ENCODE data around the gene RHOA.
"Not testable (repeated sequence)": the region's sequence is repeated elsewhere in the genome, so short reads cannot be mapped to it uniquely, and the experiment has no call there.

The RHOA gene

DNA sequence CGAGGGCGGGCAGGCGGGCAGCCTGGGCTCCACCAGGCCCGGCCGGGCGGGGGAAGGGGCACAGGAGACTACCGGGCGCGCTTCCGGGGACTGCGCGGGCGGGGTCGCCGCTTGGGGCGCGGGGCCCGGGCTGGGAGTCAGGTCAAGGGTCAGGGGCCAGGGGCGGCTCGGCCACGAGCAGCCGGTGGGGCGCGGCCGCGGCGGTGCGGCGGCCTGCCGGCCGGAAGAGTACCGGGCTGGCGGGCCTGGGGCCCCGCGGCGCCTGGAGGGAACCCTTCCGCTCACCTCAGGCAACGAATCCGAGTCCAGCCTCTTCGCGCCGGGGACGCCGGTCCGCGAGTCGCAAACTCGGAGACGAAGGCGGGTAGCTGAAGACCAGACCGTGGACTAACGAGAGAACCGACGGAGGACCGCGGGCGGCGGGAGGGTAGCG is 225 bp downstream of the RHOA start:
- peak; percentile 64 for DNase-seq (ENCODE audit: low read depth, low spot score)

DNA sequence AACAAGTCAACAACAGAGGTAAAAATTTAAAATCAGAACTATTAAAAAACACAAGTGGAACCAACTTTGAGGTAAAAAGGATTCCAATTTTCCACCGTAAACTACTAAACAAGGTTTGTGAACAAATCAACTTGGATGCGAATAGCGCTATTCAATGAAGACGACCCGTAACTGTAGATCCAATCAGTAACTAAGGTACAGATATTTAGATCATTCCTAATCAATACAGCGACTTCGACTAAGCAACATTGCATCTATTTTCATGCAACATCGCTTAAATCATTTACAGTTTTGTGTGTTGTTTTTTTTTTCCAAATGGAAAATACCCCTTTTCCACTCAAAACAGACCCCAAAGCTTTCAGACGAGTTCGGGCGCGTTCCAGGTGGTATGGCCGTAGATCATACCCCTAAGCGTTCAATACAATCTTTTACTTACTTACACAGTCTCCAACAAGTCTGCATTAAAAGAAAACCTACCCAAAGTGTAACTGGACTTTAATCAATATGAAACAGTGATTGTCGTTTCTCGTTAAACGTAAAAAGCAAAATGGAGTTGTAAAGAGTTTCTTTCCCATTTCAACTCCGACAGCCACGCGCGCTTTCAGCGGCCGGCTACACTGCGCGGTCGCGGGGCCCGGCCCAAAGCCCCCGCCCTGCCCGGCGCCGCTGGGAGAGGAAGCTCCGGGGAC is 786 bp downstream of the RHOA start:
- no peak for DNase-seq (ENCODE audit: low read depth, low spot score)

DNA sequence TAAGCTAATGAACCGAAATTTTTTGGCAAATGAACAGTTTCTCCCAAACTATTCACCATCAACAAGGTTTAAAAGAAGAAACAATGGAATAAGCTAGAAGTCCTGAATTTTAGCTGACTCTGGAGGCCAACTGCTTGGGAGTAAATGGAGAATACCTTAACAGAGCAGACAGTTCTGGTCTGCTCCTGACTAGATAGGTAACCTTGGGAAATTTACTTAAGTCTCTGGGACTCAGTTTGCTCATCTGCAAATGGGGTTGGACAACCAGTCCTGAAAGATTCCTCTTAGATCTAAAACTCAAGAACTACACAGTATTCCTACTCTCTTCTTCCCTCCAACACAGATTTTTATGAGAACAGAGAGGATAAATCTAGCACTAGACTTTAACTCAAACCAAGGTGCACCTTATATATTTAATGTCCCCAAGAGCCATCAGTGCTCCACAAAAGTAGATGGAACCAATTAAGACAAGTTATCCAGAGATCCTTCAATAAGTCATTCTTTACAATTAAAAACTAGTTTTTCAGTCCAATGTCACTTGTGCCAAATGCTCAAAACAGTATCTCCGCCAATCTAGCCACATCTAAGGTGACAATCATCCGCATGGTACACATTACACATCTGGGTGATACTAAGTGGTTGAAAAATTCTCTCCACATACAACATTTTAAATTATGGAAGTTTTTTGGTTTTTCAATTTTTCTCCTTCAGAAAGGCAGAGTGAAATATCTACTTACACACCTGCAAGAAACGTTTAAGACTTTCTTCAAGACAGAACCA is 1.5 kb downstream of the RHOA start:
- DNase-seq (ENCODE audit: low read depth, low spot score): no peak

DNA sequence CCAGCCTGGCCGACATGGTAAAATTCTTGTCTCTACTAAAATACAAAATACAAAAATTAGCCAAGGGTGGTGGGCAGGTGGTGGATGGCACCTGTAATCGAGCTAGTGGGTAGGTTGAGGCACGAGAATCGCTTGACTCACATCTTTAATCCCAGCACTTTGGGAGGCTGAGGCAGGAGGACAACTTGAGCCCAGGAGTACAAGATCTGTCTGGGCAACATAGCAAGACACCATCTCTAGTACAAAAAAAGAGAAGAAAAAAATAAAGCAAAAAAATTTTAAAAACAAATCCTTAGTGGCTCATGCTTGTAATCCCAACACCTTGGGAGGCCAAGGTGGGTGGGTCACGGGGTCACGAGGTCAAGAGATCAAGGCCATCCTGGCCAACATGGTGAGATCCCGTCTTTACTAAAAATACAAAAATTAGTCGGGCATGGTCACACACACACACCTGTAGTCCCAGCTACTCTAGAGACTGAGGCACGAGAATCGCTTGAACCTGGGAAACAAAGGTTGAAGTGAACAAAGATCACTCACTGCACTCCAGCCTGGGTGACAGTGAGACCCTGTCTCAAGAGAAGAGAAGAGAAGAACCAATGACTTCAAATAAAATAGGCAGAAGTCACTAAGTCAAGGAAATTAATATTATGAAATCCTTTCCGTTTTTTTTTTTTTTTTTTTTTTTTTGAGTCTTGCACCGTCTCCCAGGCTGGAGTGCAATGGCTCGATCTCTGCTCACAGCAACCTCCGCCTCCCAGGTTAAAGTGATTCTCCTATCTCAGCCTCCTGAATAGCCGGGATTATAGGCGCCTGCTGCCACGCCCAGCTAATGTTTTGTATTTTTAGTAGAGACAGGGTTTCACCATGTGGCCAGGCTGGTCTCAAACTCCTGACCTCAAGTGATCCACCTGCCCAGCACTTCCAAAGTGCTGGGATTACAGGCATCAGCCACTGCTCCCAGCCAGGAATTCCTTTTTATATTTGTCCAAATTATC is 4.9 kb downstream of the RHOA start:
- no peak for DNase-seq (ENCODE audit: low read depth, low spot score)

DNA sequence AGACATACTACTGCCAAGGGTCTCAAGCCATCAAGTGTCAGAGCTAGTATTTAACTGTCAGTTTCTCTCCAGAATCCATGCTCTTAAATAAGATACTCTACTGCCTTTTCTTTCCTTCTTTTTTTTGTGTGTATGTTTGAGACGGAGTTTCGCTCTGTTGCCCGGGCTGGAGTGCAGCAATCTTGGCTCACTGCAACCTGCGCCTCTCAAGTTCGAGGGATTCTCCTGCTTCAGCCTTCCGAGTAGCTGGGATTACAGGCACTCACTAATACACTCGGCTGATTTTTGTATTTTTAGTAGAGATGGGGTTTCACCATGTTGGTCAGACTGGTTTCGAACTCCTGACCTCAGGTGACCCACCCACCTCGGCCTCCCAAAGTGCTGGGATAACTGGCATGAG is 6.2 kb downstream of the RHOA start:
- DNase-seq (ENCODE audit: low read depth, low spot score): not testable (repeated sequence)

DNA sequence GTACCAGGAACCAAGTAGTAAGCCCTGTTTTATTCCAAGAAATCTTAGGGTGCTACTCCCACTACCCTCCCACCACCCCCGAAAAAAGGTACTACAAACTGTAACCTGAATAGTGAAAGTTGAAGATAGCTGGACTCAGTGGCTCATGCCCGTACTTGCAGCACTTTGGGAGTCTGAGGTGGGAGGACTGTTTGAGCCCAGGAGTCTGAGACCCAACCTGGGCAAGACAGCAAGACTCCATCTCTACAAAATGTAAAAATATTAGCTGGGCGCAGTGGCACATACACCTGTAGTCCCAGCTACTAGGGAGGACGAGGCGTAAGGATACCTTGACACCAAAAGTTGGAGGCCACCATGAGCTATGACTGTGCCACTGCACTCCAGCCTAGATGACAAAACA is 7.9 kb downstream of the RHOA start:
- DNase-seq (ENCODE audit: low read depth, low spot score): no peak

DNA sequence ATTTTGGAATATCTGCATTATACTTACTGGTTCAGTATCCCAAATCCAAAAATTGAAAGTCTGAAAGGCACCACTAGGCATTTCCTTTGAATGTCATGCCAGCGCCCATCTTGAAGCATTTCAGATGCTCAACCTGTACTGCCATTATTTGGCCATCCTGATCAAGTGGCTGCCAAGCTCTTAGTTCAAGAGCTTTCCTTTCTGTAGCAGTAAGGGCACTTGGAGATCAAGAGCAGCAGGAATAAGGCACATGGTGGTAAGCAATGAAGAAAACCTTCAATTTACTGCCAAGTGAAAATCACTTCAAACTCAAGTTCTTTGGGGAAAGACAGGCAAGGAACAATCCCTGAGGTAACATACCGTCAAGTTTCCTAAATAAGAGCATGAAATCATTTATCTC is 10.0 kb downstream of the RHOA start:
- no peak for DNase-seq (ENCODE audit: low read depth, low spot score)

DNA sequence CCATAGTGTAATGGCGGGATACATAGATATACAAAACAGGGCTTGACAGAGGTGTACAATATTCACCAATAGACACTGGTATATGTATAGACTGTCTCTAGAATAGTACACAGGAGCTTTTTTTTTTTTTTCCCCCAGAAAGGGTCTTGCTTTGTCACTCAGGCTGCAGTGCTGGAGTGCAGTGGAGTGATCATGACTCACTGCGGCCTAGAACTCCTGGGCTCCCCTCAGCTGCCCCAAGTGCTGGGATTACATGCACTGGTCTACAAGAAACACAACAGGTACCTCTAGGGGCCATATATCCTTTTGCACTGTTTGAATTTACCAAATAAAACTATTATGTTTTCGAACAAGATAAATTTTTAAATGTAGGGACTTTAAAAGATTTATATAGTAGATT is 12.3 kb downstream of the RHOA start:
- DNase-seq (ENCODE audit: low read depth, low spot score): peak; percentile 58

DNA sequence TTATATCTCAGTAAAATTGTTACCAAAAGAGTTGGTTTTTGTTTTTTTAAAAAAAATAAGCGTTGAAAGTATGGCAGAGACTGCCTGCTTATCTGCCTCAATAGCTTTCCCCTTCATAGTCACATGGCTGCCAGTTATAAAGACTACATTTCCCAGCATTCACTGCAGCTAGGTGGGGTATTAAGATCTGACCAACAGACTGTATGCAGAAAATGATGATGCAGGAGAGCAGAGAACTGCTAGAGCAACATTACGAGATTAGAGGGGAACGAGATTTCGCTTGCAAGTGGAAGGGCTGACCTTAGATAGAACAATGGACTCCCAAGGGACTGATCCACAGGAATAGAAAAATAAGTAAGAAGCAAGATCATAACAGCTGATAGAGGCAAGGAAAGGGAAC is 14.3 kb downstream of the RHOA start:
- DNase-seq (ENCODE audit: low read depth, low spot score): peak; percentile 32

DNA sequence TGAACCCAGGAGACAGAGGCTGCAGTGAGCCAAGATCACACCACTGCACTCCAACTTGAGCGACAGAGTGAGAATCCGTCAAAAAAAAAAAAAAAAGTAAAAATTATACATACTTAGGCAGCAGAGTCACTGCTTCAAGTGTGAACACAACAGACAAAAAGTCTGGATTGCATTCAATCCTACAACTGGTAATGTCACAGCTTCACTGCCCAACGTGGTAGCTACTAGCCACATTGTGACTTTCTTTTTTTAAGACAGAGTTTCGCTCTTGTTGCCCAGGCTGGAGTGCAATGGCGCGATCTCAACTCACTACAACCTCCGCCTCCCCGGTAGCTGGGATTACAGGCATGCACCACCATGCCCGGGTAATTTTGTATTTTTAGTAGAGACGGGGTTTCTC is 20.5 kb downstream of the RHOA start:
- DNase-seq (ENCODE audit: low read depth, low spot score): not testable (repeated sequence)

DNA sequence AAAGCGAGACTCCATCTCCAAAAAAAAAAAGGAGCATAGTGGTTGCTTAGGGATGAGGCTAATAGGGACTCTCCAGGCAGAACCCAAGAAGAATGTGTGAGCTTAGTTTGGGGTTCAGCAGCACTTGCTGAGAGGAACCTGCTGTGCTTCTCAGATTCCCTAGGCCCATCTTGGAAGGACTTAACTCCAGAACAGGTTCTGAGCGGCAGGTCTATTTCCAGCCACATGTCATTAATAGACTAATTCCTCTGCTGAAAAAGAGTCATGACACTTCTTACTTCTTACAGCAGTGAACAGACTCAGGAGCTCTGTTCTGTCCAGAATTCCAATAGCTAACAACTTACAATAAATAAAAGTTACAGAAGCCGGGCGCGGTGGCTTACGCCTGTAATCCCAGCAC is 22.5 kb downstream of the RHOA start:
- DNase-seq (ENCODE audit: low read depth, low spot score): no peak

DNA sequence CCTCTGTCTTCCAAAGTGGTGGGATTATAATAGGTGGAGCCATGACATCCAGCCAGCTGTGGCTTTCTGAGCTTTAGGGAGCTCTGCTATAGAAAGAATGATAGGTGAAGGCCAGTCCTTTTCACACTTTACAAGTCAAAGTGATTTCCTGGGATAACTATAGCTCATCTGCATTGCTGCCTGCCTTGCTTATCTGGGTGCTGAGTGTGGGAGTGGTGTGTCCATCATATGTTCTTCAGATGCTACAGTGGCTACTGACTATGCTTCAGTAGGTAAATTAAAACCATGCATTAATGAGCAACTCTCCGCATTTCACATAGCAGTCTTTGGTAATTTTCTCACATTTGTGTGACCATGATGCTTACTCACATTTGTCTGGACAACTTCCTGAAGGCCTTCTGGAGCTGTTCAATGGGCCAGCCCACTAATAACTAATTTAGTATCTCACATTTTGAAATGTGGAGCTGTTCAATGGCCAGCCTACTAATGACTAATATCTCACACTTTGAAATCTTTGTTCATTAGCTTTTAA is 23.4 kb downstream of the RHOA start:
- no peak for DNase-seq (ENCODE audit: low read depth, low spot score)

DNA sequence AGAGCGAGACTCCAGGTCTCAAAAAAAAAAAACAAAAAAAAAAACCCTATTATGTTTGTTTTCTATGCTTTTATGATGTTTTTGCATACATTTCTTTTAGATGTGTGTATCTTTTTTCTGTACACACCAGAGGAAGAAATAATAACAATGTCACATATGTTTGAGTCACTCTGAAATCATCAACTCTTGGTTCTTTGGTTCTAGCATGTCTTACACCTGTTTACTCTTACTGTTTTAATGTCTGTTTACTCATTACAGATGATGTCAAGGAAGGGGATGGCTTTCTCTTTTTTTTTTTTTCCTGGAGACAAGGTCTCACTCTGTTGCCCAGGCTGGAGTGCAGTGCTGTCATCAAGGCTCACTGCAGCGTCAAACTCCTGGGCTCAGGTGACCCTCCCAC is 24.1 kb downstream of the RHOA start:
- no peak for DNase-seq (ENCODE audit: low read depth, low spot score)

DNA sequence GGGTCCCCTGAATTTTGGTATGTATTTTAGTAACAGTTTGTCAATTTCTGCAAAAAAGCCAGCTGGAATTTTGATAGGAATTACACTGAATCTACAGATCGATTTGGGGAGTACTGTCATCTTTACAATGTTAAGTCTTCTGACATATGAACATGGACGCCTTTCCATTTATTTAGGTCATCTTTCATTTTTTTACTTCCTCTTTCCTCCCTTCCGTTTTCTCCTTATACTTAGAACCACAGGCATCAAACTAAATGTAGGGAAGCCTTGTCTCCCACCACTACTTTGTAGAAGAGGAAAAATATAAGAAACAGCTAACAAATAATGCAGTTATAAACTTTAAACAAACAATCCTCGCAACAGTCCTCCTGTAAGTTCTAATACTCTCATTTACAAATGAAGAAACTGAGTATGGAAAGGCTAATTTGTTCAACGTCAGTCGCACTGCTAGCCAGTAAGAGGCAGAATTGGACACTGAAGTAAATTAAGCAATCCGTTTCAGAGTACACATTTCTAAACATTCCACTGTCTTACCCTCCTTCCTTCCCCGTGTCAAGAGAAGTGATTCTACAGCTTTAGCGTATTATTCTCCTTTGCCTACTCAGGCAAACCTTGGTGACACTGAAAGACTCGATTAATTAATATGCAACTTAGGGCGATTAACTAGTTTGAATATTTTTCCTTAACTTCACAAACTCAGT is 25.6 kb downstream of the RHOA start:
- no peak for DNase-seq (ENCODE audit: low read depth, low spot score)

DNA sequence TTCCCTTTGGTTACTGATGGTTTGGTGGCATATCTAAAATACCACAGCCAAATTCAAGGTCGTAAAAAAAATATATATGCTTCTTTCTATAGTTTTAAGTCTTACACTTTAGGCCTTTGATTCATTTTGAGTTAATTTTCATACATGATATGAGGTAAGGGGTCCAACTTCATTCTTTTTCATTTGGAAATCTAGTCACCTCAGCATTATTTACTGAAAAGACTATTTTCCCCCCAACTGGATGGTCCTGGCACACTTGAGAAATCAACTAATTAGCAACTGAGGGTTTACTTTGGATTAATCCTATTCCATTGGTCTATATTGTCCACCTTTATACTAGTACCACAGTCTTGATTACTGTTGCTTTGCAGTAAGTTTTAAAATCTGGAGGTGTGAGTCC is 26.2 kb downstream of the RHOA start:
- no peak for DNase-seq (ENCODE audit: low read depth, low spot score)

DNA sequence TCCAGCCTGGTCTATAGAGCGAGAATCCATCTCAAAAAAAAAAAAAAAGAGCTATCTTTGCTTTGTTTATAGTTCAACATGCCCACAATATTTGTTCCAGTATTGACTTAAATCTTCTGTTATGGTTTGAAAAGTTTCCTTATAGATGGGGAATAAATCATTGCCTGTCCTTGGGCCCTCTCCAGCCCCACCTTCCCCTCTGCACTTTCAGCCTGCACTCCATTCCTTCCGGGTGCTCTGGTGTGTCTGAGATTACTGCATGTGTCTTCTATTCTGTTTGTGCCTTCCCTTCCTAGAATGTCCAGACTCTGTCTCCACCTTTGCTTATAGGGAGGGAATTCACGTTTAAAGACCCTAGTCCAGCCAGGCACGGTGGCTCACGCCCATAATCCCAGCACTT is 28.4 kb downstream of the RHOA start:
- no peak for DNase-seq (ENCODE audit: low read depth, low spot score)

DNA sequence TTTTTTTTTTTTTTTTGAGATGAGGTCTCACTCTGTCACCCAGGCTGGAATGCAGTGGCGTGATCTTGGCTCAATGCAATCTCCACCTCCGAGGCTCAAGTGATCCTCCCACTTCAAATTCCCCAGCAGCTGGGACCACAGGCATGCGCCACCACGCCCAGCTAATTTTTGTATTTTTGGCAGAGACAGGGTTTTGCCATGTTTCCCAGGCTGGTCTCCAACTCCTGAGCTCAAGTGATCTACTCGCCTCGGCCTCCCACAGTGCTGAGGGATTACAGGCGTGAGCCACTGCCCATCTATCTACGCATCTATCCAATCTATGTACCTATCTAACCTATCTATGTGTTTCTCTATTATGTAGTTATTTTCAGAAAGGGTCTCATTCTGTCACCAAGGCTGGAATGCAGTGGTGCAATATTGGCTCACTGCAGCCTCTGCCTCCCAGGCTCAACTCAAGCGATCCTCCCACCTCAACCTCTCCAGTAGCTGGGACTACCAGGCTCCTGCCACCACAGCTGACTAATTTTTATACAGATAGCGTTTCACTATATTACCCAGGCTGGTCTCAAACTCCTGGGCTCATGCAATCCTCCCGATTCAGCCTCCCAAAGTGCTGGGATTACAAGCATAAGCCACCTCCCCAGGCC is 33.4 kb downstream of the RHOA start:
- peak; percentile 79 for DNase-seq (ENCODE audit: low read depth, low spot score)

DNA sequence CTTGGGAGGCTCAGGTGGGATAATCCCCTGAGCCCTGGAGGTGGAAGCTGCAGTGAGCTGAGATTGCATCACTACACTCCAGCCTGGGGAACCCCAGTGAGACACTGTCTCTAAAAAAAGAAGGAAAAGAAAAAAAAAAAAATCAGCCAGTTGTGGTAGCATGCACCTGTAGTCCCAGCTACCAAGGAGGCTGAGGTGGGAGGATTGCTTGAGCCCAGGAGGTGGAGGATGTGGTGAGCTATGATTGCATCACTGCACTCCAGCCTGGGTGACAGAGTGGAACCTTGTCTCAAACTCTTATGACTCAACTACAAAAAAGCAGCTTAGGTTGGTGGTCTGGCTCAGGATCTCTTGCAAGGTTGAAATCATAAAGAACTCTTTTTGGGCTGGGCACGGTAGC is 34.3 kb downstream of the RHOA start:
- DNase-seq (ENCODE audit: low read depth, low spot score): peak; percentile 37

DNA sequence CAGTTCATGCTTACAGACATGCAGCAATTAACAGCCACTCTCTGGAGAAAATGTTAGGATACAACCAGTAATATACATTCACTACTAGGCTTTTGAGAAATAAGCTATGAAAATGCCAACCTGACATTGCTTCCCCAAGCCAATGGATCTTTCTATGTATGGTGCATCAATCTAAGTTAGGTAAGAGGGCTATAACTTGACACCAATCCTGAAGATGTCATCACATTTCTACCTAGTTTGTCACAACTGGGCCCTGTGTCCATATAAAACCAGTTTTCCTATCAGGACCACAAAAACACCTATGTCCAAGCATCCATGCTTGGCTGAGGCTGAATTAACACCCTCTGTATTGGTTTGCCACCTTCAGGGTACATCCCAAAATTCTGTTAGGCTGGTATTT is 39.8 kb downstream of the RHOA start:
- no peak for DNase-seq (ENCODE audit: low read depth, low spot score)

DNA sequence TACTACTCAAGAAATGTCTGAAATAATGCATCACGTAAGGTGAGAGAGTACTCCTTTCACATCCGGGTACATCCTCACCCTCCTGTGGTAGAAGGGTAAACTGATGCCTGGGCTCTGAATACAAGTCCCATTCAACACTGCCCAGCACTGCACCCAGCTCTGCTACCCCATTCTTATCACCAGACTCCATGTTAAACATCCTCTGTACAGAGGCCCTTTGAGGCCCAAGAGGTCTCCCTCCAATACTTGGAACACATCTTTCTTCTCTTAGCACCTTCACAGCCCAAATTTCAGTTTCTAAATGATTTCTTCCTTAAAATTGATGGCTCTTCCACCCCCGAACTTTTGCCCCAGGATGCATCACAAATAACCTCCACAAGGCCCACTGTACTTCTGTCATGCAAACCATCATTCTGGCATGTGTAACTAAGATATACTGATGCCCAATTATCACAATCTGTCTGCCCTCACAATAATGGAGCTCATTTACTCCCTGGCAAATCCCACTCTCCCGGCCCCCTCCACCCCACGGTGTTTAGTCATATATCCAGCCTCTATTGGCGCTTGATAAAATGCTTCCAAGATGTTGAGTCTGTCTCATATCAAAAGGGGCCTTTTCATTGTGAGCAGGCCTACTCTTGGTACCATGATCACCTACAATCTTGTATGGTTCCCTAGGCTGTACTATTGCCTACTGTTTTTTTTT is 41.0 kb downstream of the RHOA start:
- DNase-seq (ENCODE audit: low read depth, low spot score): no peak
